SK-N-SH (cell line): Measurements from ENCODE around the gene COL4A2. TPM values are rescaled to one million over a fixed set of nuclear protein-coding genes. Genes with fewer than 3 reads are reported as not detected.

ENCODE experiments used
- CTCF ChIA-PET: fragments of 300-600, 350-600 bp; formaldehyde crosslinking; extraction: SDS; loops from one replicate; lab custom pipeline; 2021; lab: Yijun Ruan, JAX
- POLR2A ChIA-PET: fragments of 350-600 bp; sonication (Branson Sonifier 250); formaldehyde crosslinking; extraction: SDS; loops from one replicate; lab custom pipeline; 2020; ENCODE audit warnings: antibody characterized with exemption, inconsistent platforms; lab: Yijun Ruan, JAX
- DNase-seq: peaks from one replicate; pipeline ENCODE4 v3.0.0; 2012
- H2AFZ ChIP-seq: fragments of 200-600 bp; sonication (generic); 2 replicates; pipeline ENCODE4 v1.8.1; 2016; ENCODE audit warnings: antibody characterized with exemption, mild to moderate bottlenecking, low read depth
- H3F3A ChIP-seq: fragments of 200-600 bp; sonication (generic); replicated peaks from 2 replicates; pipeline ENCODE3; 2016; ENCODE audit warnings: antibody characterized with exemption, mild to moderate bottlenecking; ENCODE audit not compliant: insufficient read depth
- H3K27ac ChIP-seq, 2 experiments: fragments of 200-500 bp in 1 of 2; fragments of 200-600 bp in 1 of 2; sonication (Bioruptor generic) in 1 of 2; sonication (generic), shearing (Covaris generic) in 1 of 2; 2 replicates each; pipeline versions ENCODE4 v1.5.1 to v1.6.1; 2014 to 2016; ENCODE audit warnings: low read depth in 2 of 2, inconsistent platforms in 1 of 2, low read length in 1 of 2, mild to moderate bottlenecking in 1 of 2, mixed read lengths in 1 of 2
- H3K27me3 ChIP-seq: fragments of 200-600 bp; sonication (generic), shearing (Covaris generic); 2 replicates; pipeline ENCODE4 v1.6.1; 2016; ENCODE audit warnings: mixed run types; ENCODE audit not compliant: insufficient read depth
- H3K36me3 ChIP-seq, 2 experiments: fragments of 200-500 bp in 1 of 2; fragments of 200-600 bp in 1 of 2; sonication (Bioruptor generic) in 1 of 2; sonication (generic) in 1 of 2; replicated peaks in 1 of 2; 2 replicates each; pipeline versions ENCODE3 to v1.5.1; 2014 to 2016; ENCODE audit warnings: low read length in 1 of 2, mild to moderate bottlenecking in 1 of 2; ENCODE audit not compliant: insufficient read depth in 2 of 2, control insufficient read depth in 1 of 2
- H3K4me1 ChIP-seq, 2 experiments: fragments of 200-500 bp in 1 of 2; fragments of 200-600 bp in 1 of 2; sonication (Bioruptor generic) in 1 of 2; sonication (generic), shearing (Covaris generic) in 1 of 2; 2 replicates each; pipeline versions ENCODE4 v1.5.1 to v1.6.1; 2014 to 2016; ENCODE audit warnings: low read depth in 1 of 2, low read length in 1 of 2, mixed run types in 1 of 2; ENCODE audit not compliant: insufficient read depth in 2 of 2, control insufficient read depth in 1 of 2
- H3K4me2 ChIP-seq: fragments of 200-600 bp; sonication (generic), shearing (Covaris generic); 2 replicates; pipeline ENCODE4 v1.6.1; 2017; ENCODE audit warnings: mixed run types
- H3K4me3 ChIP-seq, 2 experiments: fragments of 200-500 bp in 1 of 2; fragments of 200-600 bp in 1 of 2; sonication (Bioruptor generic) in 1 of 2; sonication (generic), shearing (Covaris generic) in 1 of 2; 2 replicates each; pipeline versions ENCODE4 v1.5.1 to v1.8.1; 2014 to 2016; ENCODE audit warnings: low read depth in 2 of 2, inconsistent platforms in 1 of 2, low read length in 1 of 2, mild to moderate bottlenecking in 1 of 2, mixed read lengths in 1 of 2, moderate library complexity in 1 of 2
- H3K79me2 ChIP-seq: fragments of 200-600 bp; sonication (generic); 2 replicates; pipeline ENCODE4 v1.8.1; 2017; ENCODE audit warnings: mild to moderate bottlenecking; ENCODE audit not compliant: insufficient read depth
- H3K9ac ChIP-seq: fragments of 200-600 bp; sonication (generic); 2 replicates; pipeline ENCODE4 v1.6.1; 2017; ENCODE audit warnings: mixed run types
- H3K9me2 ChIP-seq: fragments of 200-600 bp; sonication (generic); 2 replicates; pipeline ENCODE4 v1.6.1; 2017; ENCODE audit warnings: mixed run types
- H3K9me3 ChIP-seq: fragments of 200-600 bp; sonication (generic); 2 replicates; pipeline ENCODE4 v1.6.1; 2017; ENCODE audit warnings: mixed run types, mild to moderate bottlenecking, moderate library complexity
- H4K20me1 ChIP-seq: fragments of 200-600 bp; sonication (generic); 2 replicates; pipeline ENCODE4 v1.6.1; 2017; ENCODE audit warnings: mild to moderate bottlenecking, mixed run types; ENCODE audit not compliant: insufficient read depth
- CTCF ChIP-seq: fragments of 200-600 bp; sonication (generic); IDR thresholded peaks from 2 replicates; pipeline ENCODE4 v1.6.1; 2017; ENCODE audit warnings: antibody characterized with exemption, mild to moderate bottlenecking, moderate library complexity
- ELF1 ChIP-seq: IDR thresholded peaks from 2 replicates; pipeline ENCODE4 v1.4.0; 2012
- EP300 ChIP-seq, 2 experiments: IDR thresholded peaks; 2 replicates each; pipeline versions ENCODE4 v1.4.0 to v1.6.1; 2012; ENCODE audit warnings: borderline replicate concordance in 1 of 2, low read depth in 1 of 2, low read length in 1 of 2
- FOXJ3 ChIP-seq: sonication (generic); formaldehyde crosslinking; IDR thresholded peaks from 2 replicates; pipeline ENCODE4 v1.5.1; 2020; ENCODE audit warnings: mild to moderate bottlenecking, missing genetic modification reagents
- FOXM1 ChIP-seq: IDR thresholded peaks from 2 replicates; pipeline ENCODE4 v1.4.0; 2012; ENCODE audit warnings: low read depth, mild to moderate bottlenecking
- GABPA ChIP-seq: IDR thresholded peaks from 2 replicates; pipeline ENCODE4 v1.4.0; 2012; ENCODE audit warnings: low read depth, mild to moderate bottlenecking
- GATA2 ChIP-seq: sonication (generic); formaldehyde crosslinking; IDR thresholded peaks from 2 replicates; pipeline ENCODE4 v1.5.0; 2020; ENCODE audit warnings: mild to moderate bottlenecking, missing genetic modification reagents
- IRF3 ChIP-seq: fragments of 150-350 bp; IDR thresholded peaks from 2 replicates; pipeline ENCODE4 v1.6.1; 2016; ENCODE audit warnings: mild to moderate bottlenecking, low read depth, low read length
- JUND ChIP-seq: IDR thresholded peaks from 2 replicates; pipeline ENCODE4 v1.4.0; 2012
- MAX ChIP-seq: IDR thresholded peaks from 2 replicates; pipeline ENCODE4 v1.4.0; 2012; ENCODE audit warnings: low read depth
- MEF2A ChIP-seq: IDR thresholded peaks from 2 replicates; pipeline ENCODE4 v1.4.0; 2012; ENCODE audit warnings: low read depth, borderline replicate concordance
- POLR2AphosphoS5 ChIP-seq: IDR thresholded peaks from 2 replicates; pipeline ENCODE4 v1.6.1; 2012; ENCODE audit warnings: low read depth, low read length
- RCOR1 ChIP-seq: fragments of 150-350 bp; IDR thresholded peaks from 2 replicates; pipeline ENCODE4 v1.6.1; 2017; ENCODE audit warnings: antibody characterized with exemption, low read length
- RFX5 ChIP-seq: IDR thresholded peaks from 2 replicates; pipeline ENCODE4 v1.6.1; 2012; ENCODE audit warnings: mild to moderate bottlenecking, improper control_type of control experiment, low read length
- TAF1 ChIP-seq: IDR thresholded peaks from 2 replicates; pipeline ENCODE4 v1.6.1; 2012; ENCODE audit warnings: low read depth, mild to moderate bottlenecking, low read length, moderate library complexity, borderline replicate concordance
- WGBS: methylation state at CpG from one replicate; pipeline ENCODE4 v1.1.6; 2017; ENCODE audit warnings: low lambda C conversion rate; 5-methylcytosine and 5-hydroxymethylcytosine counted together
- polyA plus RNA-seq, 3 experiments: library from polyadenylated mRNA; depleted of rRNA; stranded (reverse); fragments of >200 nt; gene quantifications; 2 replicates each; pipeline ENCODE4 v1.2.3, GENCODE V29; 2012

COL4A2 gene
- polyA plus RNA-seq, 1 of the 3 experiments (the other 2 are of a cell fraction) = 137 TPM

- TF ChIP-seq IRF3 (no peak), EP300 (IDR thresholded peaks at IDR 0.05; ENCODE audit: borderline replicate concordance in 1 of 2, low read depth in 1 of 2, low read length in 1 of 2) (no peak), JUND (no peak), FOXJ3 (no peak)
Measured at GRCh38 chr13:110300090-110300815, 6.8 kb upstream of the COL4A2 start (continued).

GRCh38 chr13:110301083-110301482 is 6.0 kb upstream of the COL4A2 start:
- H3K79me2 ChIP-seq = peaks cover 99% of the 10 kb centered on the region
- peaks cover 8% of the 10 kb centered on the region for H3F3A ChIP-seq
- no peak overlapping the region for H3K4me3 ChIP-seq
- ChIA-PET POLR2A (no interaction called here), CTCF (interaction anchor here (1.0 to 1.4 kb wide), 2 partner anchors 62 to 63 kb away, joined by 3 read pairs; no protein-coding TSS in a partner anchor)
- H3K27ac ChIP-seq = no peak overlapping the region
- H3K9ac ChIP-seq = no peak overlapping the region
- peaks cover 29 to 34% of the 10 kb centered on the region in 2 experiments; a peak in 3 of 4 replicates for H3K4me1 ChIP-seq
- peaks cover 3 to 10% of the 10 kb centered on the region in 2 experiments for H3K36me3 ChIP-seq
- WGBS = 80% methylated on average over 5 of the region's 5 CpGs
- H3K4me2 ChIP-seq = no peak overlapping the region
- DNase-seq = no peak
- H2AFZ ChIP-seq = no peak overlapping the region
- H4K20me1 ChIP-seq = peaks cover 29% of the 10 kb centered on the region; the same call in 1 of the 2 replicates
- H3K9me3 ChIP-seq = no peaks in the 10 kb centered on the region
- TF ChIP-seq FOXM1 (no peak), MAX (no peak), RFX5 (no peak), GATA2 (CRISPR knock-in tag) (no peak), ELF1 (no peak), EP300 (IDR thresholded peaks at IDR 0.05; ENCODE audit: borderline replicate concordance in 1 of 2, low read depth in 1 of 2, low read length in 1 of 2) (no peak), CTCF (no peak), GABPA (no peak), RCOR1 (no peak), POLR2AphosphoS5 (no peak), MEF2A (no peak), TAF1 (no peak)
- no peaks in the 10 kb centered on the region for H3K27me3 ChIP-seq
- no peaks in the 10 kb centered on the region for H3K9me2 ChIP-seq
